GM21367 (cell line): ENCODE measurements around the gene PAPPA2.
A peak's percentile ranks its signal among the peaks of the same experiment; 100 is the strongest.

Experiments used
- ATAC-seq: cut with Tn5 transposase; IDR thresholded peaks from one replicate; pipeline ENCODE4 v1.9.1; 2021; ENCODE audit not compliant: unreplicated experiment

PAPPA2 gene

GRCh38 chr1:176880955-176881595 lies 418.1 kb downstream of the PAPPA2 start:
- peak; percentile 70 for ATAC-seq

GRCh38 chr1:176884286-176884685 lies 421.3 kb downstream of the PAPPA2 start:
- ATAC-seq, result no peak

DNA sequence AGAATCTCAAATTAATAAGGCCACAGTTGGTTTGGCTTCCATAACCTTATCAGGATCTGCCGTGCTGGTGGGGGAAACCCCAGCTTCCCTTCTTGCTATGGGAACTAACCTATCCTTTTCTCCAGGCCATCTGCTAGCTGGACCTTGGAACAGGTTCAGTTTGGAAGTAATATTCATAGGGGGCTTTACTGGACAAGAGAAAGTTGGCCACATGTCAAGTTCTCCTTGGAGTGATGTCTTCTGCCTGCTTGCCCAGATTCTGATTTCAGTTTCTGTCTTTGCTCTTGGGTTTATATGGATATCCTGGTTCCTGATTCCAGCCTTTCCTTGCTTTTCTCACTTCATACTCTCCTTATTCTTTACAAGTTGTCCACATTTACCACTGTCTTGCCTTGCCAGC lies 421.9 kb downstream of the PAPPA2 start:
- no peak for ATAC-seq

GRCh38 chr1:176885341-176885740 lies 422.4 kb downstream of the PAPPA2 start:
- no peak for ATAC-seq

DNA sequence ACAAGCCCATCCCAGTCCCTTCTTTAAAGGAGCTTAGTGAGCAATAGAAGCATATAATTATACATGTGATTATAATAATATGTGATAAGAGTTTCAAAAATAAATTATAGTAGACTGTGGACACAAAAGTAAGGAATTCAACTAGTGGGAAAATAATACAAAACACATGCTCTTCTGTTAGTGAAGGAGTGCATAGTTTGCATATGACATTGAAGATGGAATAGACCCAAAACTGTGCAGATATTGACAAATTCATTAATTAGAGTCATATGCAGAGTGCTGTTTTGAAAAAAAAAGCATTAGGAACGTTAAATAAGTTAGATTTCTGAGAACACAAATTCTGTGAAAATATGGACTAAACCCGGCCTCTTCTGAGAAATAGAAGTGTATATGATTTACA lies 422.8 kb downstream of the PAPPA2 start:
- ATAC-seq, result no peak

- no peak for ATAC-seq
Measured at GRCh38 chr1:176888471-176889032, 425.6 kb downstream of the PAPPA2 start.

DNA sequence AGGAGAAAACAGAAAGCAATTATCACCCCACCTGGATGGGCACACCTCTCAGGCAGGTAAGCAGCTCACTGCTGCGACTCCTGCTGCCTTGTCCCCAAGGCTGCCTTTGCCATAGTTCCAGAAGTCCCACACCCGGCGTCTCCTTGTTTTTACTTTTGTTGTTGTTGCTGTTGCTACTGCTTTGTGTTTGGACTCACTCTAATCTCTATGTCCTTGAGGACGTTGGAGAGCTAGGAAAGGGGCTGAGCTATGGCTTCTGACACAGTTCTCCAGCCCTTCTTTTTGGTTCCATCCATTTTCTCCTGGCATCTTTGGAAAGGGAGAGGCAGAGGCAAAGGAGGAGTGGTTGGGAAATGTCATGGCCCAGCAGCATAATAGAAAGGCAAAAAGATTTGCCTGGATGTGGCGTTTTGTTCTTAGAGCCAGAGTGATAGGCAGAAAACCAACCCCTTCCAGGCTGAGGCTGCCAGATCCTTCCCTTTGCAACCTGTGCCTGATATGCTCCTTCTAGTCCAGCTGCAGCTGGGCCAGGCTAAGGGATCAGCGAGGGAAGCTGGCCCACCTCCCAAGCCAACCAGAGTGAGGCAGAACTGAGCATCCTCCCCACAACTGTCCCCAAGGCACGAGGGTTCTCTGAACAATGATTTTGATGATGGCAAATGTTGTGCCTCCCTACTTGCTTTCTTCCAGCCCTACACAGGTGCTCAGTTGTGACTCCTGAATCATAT lies 430.8 kb downstream of the PAPPA2 start:
- no peak for ATAC-seq

GRCh38 chr1:176894450-176894849 lies 431.5 kb downstream of the PAPPA2 start:
- no peak for ATAC-seq
